Breast epithelium (tissue), 3 donors: ENCODE results near the gene ATPAF2.

Source experiments
- POLR2A ChIP-seq: fragments of 450-650 bp; IDR thresholded peaks from one replicate; pipeline ENCODE4 v1.6.1; 2016; ENCODE audit warnings: antibody characterized with exemption, mild to moderate bottlenecking, moderate library complexity
- POLR2AphosphoS5 ChIP-seq, 3 donors: sonication (generic); formaldehyde crosslinking; IDR thresholded peaks; one replicate each; pipeline ENCODE4 v1.6.1; 2017; ENCODE audit warnings: antibody characterized with exemption in 3 of 3
- TF ChIP-seq, protein P1 (sequence below), 3 donors: fragments of 450-650 bp; IDR thresholded peaks; one replicate each; pipeline ENCODE4 v1.5.1; 2016 to 2017; ENCODE audit warnings: antibody characterized with exemption in 3 of 3, mild to moderate bottlenecking in 3 of 3, moderate library complexity in 3 of 3

DNA sequence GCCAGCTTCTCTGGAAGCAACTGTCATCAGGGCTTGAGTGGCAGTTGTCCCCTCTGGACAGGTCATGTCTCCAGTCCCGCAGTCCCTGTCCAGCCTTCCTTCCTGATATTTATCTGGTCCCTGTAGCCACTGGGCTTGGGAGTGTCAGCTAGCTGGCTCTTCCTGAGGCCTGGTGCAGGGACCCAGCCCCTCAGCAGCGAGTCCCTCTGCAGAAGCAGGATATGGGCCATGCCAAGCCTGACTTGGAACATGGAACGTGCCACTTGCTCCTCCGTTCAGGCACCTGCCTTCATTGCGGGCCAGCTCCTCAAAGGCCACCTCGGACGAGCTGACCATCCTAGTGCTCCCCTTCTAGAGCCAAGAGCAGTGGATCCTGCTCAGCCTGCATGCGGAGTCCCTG is 40.0 kb downstream of the ATPAF2 start:
- TF ChIP-seq POLR2A (no peak), POLR2AphosphoS5 (IDR thresholded peaks at IDR 0.05) (no peak)
- TF ChIP-seq, protein P1, sequence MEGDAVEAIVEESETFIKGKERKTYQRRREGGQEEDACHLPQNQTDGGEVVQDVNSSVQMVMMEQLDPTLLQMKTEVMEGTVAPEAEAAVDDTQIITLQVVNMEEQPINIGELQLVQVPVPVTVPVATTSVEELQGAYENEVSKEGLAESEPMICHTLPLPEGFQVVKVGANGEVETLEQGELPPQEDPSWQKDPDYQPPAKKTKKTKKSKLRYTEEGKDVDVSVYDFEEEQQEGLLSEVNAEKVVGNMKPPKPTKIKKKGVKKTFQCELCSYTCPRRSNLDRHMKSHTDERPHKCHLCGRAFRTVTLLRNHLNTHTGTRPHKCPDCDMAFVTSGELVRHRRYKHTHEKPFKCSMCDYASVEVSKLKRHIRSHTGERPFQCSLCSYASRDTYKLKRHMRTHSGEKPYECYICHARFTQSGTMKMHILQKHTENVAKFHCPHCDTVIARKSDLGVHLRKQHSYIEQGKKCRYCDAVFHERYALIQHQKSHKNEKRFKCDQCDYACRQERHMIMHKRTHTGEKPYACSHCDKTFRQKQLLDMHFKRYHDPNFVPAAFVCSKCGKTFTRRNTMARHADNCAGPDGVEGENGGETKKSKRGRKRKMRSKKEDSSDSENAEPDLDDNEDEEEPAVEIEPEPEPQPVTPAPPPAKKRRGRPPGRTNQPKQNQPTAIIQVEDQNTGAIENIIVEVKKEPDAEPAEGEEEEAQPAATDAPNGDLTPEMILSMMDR (IDR thresholded peaks at IDR 0.05): no peak
